Measurements from ENCODE around the gene PRM3. TPM values are rescaled to one million over a fixed set of nuclear protein-coding genes. Genes with fewer than 3 reads are reported as not detected.

PRM3 gene
- total RNA-seq, 4 donors from 2014 or later, result not detected

DNA sequence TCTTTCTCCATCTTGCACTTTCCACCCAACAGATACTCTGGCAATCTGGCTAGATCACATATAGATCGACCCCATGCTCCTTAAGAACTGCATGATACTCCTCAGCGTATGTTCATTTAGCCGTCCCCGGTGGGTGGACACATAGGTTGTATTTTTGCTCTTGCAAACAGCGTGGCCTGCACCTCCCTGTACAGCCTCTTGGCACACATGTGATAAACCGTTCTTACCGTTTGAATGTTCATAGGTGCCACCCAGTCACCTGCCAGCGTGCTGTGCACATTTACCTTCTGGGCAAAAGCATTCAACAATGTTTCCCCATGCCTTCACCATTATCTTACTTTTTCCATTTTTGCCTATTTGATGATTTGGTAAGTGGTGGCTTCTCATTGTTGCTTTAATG, 10.5 kb downstream of the PRM3 start:
- intact Hi-C loops (cut with DNase I; ENCODE audit: low total_unique reads), result no loop called here

DNA sequence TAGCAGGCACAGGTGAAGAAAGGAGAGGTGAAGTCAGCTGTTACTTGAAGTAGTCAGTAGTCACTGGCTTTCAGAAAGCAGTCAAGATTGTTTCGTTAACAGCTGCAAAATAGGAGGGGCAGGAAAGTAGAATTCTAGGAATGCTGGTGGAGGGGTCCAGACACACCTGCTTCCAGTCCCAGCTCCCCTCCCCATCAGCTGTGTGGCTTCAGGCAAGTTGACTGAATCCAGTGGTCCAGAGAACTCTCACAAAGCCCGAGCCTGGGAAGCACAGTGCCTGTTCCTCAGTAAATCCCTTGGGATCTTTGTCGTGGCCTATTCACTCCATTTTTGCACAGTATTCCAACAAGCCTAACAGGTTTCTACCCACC, 12.8 kb downstream of the PRM3 start:
- no peak overlapping the region for H3K4me3 ChIP-seq
- no peaks in the 10 kb centered on the region for H3K9me3 ChIP-seq
- no peaks in the 10 kb centered on the region for H3K36me3 ChIP-seq
- H3K4me1 ChIP-seq, result peaks cover 20 to 52% (median 38%) of the 10 kb centered on the region in 4 donors
- 85 to 100% methylated on average over 1 to 3 of the region's 3 CpGs for WGBS, 2 donors (ENCODE audit: low coverage in 1 of 2)
- no peak for DNase-seq
- intact Hi-C loops (cut with DNase I; ENCODE audit: low total_unique reads), result no loop called here
- no peaks in the 10 kb centered on the region for H3K27me3 ChIP-seq
- TF ChIP-seq, protein P1, sequence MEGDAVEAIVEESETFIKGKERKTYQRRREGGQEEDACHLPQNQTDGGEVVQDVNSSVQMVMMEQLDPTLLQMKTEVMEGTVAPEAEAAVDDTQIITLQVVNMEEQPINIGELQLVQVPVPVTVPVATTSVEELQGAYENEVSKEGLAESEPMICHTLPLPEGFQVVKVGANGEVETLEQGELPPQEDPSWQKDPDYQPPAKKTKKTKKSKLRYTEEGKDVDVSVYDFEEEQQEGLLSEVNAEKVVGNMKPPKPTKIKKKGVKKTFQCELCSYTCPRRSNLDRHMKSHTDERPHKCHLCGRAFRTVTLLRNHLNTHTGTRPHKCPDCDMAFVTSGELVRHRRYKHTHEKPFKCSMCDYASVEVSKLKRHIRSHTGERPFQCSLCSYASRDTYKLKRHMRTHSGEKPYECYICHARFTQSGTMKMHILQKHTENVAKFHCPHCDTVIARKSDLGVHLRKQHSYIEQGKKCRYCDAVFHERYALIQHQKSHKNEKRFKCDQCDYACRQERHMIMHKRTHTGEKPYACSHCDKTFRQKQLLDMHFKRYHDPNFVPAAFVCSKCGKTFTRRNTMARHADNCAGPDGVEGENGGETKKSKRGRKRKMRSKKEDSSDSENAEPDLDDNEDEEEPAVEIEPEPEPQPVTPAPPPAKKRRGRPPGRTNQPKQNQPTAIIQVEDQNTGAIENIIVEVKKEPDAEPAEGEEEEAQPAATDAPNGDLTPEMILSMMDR (IDR thresholded peaks at IDR 0.05), result no peak
- TF ChIP-seq EP300 (IDR thresholded peaks at IDR 0.05; ENCODE audit: low read depth) (no peak), POLR2AphosphoS5 (IDR thresholded peaks at IDR 0.05) (no peak), POLR2A (IDR thresholded peaks at IDR 0.05) (no peak)
- no peak overlapping the region for H3K27ac ChIP-seq
- in situ Hi-C loops (cut with MboI; ENCODE audit: low pct_ligation_motif_present in 1 of 4, low pct_unique_long_range_greater_than_20kb in 1 of 4, low sequenced_read_pairs in 3 of 4), result loop anchor here in 2 of 4 donors (25.0 kb wide), 1 partner anchor 102 kb away; no protein-coding TSS in a partner anchor

More for the DNA sequence above, 10.5 kb downstream of the PRM3 start:
- DNase-seq, result peak; percentile 53
- no peaks in the 10 kb centered on the region for H3K9me3 ChIP-seq
- TF ChIP-seq, protein P1 (IDR thresholded peaks at IDR 0.05), result peak in 4 of 5 experiments; percentile 9 to 47 (median 24)
- no peak for TF ChIP-seq EP300 (IDR thresholded peaks at IDR 0.05; ENCODE audit: low read depth)
- peaks cover 18 to 42% (median 27%) of the 10 kb centered on the region in 4 donors for H3K4me1 ChIP-seq
- WGBS, 2 donors (ENCODE audit: low coverage in 1 of 2), result 47 to 60% methylated on average over 6 to 8 of the region's 8 CpGs
- H3K4me3 ChIP-seq, result no peak overlapping the region
- no peaks in the 10 kb centered on the region for H3K27me3 ChIP-seq
- peak overlapping the region in 3 of 4 donors; percentile 23 to 35 (median 25) for H3K27ac ChIP-seq
- in situ Hi-C loops (cut with MboI; ENCODE audit: low pct_ligation_motif_present in 1 of 4, low pct_unique_long_range_greater_than_20kb in 1 of 4, low sequenced_read_pairs in 3 of 4), result loop anchor here in 2 of 4 donors (25.0 kb wide), 1 partner anchor 99 kb away; no protein-coding TSS in a partner anchor
- H3K36me3 ChIP-seq, result no peaks in the 10 kb centered on the region

- no peaks in the 10 kb centered on the region for H3K36me3 ChIP-seq
- DNase-seq, result no peak
- 95 to 100% methylated on average over 5 to 12 of the region's 12 CpGs for WGBS, 2 donors (ENCODE audit: low coverage in 1 of 2)
These were observed 13.5 kb downstream of the PRM3 start for GRCh38 chr16:11259655-11260595.

More at GRCh38 chr16:11259655-11260595, 13.5 kb downstream of the PRM3 start:
- Histone ChIP-seq H3K4me3 (no peak overlapping the region), H3K4me1 (peaks cover 20 to 51% (median 40%) of the 10 kb centered on the region in 4 donors), H3K27ac (peak overlapping the region; percentile 47 to 68 (median 58)), H3K27me3 (no peaks in the 10 kb centered on the region), H3K9me3 (no peaks in the 10 kb centered on the region)
- intact Hi-C loops (cut with DNase I; ENCODE audit: low total_unique reads) (loop anchor here (10.0 kb wide), 3 partner anchors 95 to 185 kb away; no protein-coding TSS in a partner anchor), in situ Hi-C loops (cut with MboI; ENCODE audit: low pct_ligation_motif_present in 1 of 4, low pct_unique_long_range_greater_than_20kb in 1 of 4, low sequenced_read_pairs in 3 of 4) (loop anchor here (5.0 to 25.0 kb wide), 3 partner anchors 102 to 295 kb away; no protein-coding TSS in a partner anchor)
- TF ChIP-seq, protein P1 (IDR thresholded peaks at IDR 0.05), result no peak
- TF ChIP-seq POLR2A (IDR thresholded peaks at IDR 0.05), result no peak
- no peak for TF ChIP-seq EP300 (IDR thresholded peaks at IDR 0.05; ENCODE audit: low read depth)
